ENCODE results near the gene AGPAT2. TPM values are rescaled to one million over a fixed set of nuclear protein-coding genes. Genes with fewer than 3 reads are reported as not detected.

AGPAT2 gene
- total RNA-seq, 1 experiment from 2014 or later, result 77.9 TPM

DNA sequence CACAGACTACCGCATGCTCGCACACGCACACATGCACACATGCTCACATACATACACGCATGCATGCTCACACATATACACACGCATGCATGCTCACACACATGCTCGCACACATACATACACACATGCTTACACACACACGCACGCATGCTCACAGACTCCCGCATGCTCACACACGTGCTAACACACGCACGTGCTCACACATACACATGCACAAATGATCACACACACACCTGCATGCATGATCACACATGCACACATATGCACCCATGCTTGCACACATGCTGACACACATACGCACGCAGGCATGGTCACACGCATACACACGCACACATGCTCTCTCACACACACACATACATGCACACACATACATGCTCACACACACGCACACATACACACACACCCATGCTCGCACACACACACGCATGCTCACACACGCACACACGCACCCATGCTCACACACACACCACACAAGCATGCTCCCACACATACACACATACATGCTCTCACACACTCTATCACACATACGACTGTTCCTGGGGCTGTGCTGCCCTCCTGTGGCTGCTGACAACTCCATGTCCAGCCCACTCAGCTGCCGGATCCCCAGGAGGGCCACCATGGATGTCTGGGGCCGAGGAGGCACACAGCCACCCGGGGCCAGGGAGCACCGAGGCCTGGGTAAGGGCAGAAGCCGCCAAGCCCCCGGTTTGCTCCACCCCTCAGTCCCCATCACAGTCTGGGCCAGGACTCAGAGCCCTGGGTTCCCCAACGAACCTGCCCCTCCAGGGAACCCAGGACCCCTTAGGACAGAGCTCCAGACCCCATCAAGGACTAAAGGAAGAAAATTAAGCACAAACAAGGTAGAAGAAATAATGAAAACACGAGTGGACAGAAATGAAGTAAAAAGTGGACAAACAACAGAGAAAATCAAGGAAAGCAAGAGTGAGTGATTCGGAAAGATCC lies 55.9 kb downstream of the AGPAT2 start:
- ChIA-PET POLR2A (no interaction called here), CTCF (interaction anchor here (0.5 to 0.7 kb wide), 2 partner anchors 68 to 76 kb away, joined by 3 read pairs; no protein-coding TSS in a partner anchor)
- ATAC-seq (peak; percentile 85), DNase-seq (ENCODE audit: low read depth, low spot score) (no peak)
- H3K4me3 ChIP-seq (ENCODE audit: low read depth in 2 of 2, low read length in 2 of 2), result no peak overlapping the region
- in situ Hi-C loops (cut with HindIII; ENCODE audit: low pct_unique_long_range_greater_than_20kb, low sequenced_read_pairs), result no loop called here
- no peaks in the 10 kb centered on the region for H3K9me3 ChIP-seq (ENCODE audit: control insufficient read depth, insufficient read depth, low read depth, low read length)
- no TSS peak for BruUV-seq (replicated peaks)
- no peaks in the 10 kb centered on the region for H3K36me3 ChIP-seq (ENCODE audit: control insufficient read depth, insufficient read depth, low read length)
- no peaks in the 10 kb centered on the region for H3K27me3 ChIP-seq (ENCODE audit: control insufficient read depth, insufficient read depth, low read length)
- H3K27ac ChIP-seq (ENCODE audit: low read length), result no peak overlapping the region
- intact Hi-C loops (cut with micrococcal nuclease; ENCODE audit: unreplicated experiment), result loop anchor here (2.0 kb wide), 1 partner anchor 143 kb away; no protein-coding TSS in a partner anchor
- TF ChIP-seq, protein P1, sequence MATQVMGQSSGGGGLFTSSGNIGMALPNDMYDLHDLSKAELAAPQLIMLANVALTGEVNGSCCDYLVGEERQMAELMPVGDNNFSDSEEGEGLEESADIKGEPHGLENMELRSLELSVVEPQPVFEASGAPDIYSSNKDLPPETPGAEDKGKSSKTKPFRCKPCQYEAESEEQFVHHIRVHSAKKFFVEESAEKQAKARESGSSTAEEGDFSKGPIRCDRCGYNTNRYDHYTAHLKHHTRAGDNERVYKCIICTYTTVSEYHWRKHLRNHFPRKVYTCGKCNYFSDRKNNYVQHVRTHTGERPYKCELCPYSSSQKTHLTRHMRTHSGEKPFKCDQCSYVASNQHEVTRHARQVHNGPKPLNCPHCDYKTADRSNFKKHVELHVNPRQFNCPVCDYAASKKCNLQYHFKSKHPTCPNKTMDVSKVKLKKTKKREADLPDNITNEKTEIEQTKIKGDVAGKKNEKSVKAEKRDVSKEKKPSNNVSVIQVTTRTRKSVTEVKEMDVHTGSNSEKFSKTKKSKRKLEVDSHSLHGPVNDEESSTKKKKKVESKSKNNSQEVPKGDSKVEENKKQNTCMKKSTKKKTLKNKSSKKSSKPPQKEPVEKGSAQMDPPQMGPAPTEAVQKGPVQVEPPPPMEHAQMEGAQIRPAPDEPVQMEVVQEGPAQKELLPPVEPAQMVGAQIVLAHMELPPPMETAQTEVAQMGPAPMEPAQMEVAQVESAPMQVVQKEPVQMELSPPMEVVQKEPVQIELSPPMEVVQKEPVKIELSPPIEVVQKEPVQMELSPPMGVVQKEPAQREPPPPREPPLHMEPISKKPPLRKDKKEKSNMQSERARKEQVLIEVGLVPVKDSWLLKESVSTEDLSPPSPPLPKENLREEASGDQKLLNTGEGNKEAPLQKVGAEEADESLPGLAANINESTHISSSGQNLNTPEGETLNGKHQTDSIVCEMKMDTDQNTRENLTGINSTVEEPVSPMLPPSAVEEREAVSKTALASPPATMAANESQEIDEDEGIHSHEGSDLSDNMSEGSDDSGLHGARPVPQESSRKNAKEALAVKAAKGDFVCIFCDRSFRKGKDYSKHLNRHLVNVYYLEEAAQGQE (IDR thresholded peaks at IDR 0.05; ENCODE audit: insufficient read depth in 1 of 2, low read depth in 2 of 2, low read length in 1 of 2), result no peak
- peak; percentile 85 for TF ChIP-seq CTCF (IDR thresholded peaks at IDR 0.05)
- peaks cover 2% of the 10 kb centered on the region; the same call in 1 of the 2 replicates for H3K4me1 ChIP-seq (ENCODE audit: control insufficient read depth, insufficient read depth, low read length)

GRCh38 chr9:136630662-136630992 lies 56.6 kb downstream of the AGPAT2 start:
- no TSS peak for BruUV-seq (replicated peaks)
- ATAC-seq (no peak), DNase-seq (ENCODE audit: low read depth, low spot score) (no peak)
- Histone ChIP-seq H3K9me3 (ENCODE audit: control insufficient read depth, insufficient read depth, low read depth, low read length) (no peaks in the 10 kb centered on the region), H3K27me3 (ENCODE audit: control insufficient read depth, insufficient read depth, low read length) (no peaks in the 10 kb centered on the region), H3K27ac (ENCODE audit: low read length) (no peak overlapping the region), H3K36me3 (ENCODE audit: control insufficient read depth, insufficient read depth, low read length) (no peaks in the 10 kb centered on the region), H3K4me3 (ENCODE audit: low read depth in 2 of 2, low read length in 2 of 2) (no peak overlapping the region), H3K4me1 (ENCODE audit: control insufficient read depth, insufficient read depth, low read length) (peaks cover 8% of the 10 kb centered on the region)
- in situ Hi-C loops (cut with HindIII; ENCODE audit: low pct_unique_long_range_greater_than_20kb, low sequenced_read_pairs) (no loop called here), intact Hi-C loops (cut with micrococcal nuclease; ENCODE audit: unreplicated experiment) (loop anchor here (2.0 kb wide), 1 partner anchor 142 kb away; no protein-coding TSS in a partner anchor)
- POLR2A ChIA-PET, result no interaction called here
- TF ChIP-seq CTCF (IDR thresholded peaks at IDR 0.05) (no peak), TCF7L2 (IDR thresholded peaks at IDR 0.05; ENCODE audit: low read depth, low read length) (no peak), SIN3A (IDR thresholded peaks at IDR 0.05; ENCODE audit: borderline replicate concordance, insufficient read depth, low read depth, low read length) (no peak)
- CTCF ChIA-PET, result no interaction called here
